Testis (tissue), 2 donors: Measurements from ENCODE around the gene SMIM10L2A.

Experiments used
- POLR2A ChIP-seq: fragments of 450-650 bp; IDR thresholded peaks from one replicate; pipeline ENCODE4 v1.6.1; 2017; ENCODE audit warnings: antibody characterized with exemption, mild to moderate bottlenecking, moderate library complexity
- TF ChIP-seq, protein P1 (sequence below), 3 experiments: fragments of 450-650 bp in 2 of 3; fragments of 200-600 bp in 1 of 3; sonication (generic) in 1 of 3; IDR thresholded peaks; one replicate each; pipeline ENCODE4 v1.5.1; 2016 to 2019; ENCODE audit warnings: antibody characterized with exemption in 3 of 3, mild to moderate bottlenecking in 2 of 3, moderate library complexity in 1 of 3

DNA sequence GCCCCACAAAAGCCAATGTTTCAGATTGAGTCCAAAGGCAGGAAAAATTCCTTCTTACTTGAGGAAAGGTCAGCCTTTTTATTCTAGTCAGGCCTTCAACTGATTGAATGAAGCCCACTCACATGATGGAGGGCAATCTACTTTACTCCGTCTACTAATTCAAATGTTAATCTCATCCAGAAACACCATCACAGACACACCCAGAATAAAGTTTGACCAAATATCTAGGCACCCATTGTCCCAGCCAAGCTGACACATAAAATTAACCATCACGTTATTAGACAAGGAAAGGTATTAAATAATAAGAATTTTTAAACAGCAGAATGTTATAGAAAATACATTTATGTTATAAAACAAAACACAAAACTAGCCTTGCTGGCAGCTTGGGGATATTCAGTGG lies 32.9 kb upstream of the SMIM10L2A start:
- TF ChIP-seq, protein P1, sequence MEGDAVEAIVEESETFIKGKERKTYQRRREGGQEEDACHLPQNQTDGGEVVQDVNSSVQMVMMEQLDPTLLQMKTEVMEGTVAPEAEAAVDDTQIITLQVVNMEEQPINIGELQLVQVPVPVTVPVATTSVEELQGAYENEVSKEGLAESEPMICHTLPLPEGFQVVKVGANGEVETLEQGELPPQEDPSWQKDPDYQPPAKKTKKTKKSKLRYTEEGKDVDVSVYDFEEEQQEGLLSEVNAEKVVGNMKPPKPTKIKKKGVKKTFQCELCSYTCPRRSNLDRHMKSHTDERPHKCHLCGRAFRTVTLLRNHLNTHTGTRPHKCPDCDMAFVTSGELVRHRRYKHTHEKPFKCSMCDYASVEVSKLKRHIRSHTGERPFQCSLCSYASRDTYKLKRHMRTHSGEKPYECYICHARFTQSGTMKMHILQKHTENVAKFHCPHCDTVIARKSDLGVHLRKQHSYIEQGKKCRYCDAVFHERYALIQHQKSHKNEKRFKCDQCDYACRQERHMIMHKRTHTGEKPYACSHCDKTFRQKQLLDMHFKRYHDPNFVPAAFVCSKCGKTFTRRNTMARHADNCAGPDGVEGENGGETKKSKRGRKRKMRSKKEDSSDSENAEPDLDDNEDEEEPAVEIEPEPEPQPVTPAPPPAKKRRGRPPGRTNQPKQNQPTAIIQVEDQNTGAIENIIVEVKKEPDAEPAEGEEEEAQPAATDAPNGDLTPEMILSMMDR (IDR thresholded peaks at IDR 0.05): no peak
- TF ChIP-seq POLR2A: no peak
